NCI-H524 treated with DMSO at 0.1 percent for 48 hours (cell line): ENCODE results near the gene POU2F1.

Experiments
- DNase-seq: peaks from one replicate; lab custom pipeline; 2025; lab: John Stamatoyannopoulos, UW

The POU2F1 gene

GRCh38 chr1:167423684-167424619, 203.3 kb downstream of the POU2F1 start:
- DNase-seq = no peak

GRCh38 chr1:167425482-167425881, 204.8 kb downstream of the POU2F1 start:
- DNase-seq = no peak

GRCh38 chr1:167426716-167427115, 206.0 kb downstream of the POU2F1 start:
- no peak for DNase-seq

- DNase-seq = no peak
These were observed 207.2 kb downstream of the POU2F1 start for GRCh38 chr1:167427848-167428247.

GRCh38 chr1:167428395-167428794, 207.7 kb downstream of the POU2F1 start:
- DNase-seq = no peak

- DNase-seq = no peak
These were observed 208.9 kb downstream of the POU2F1 start for GRCh38 chr1:167429612-167430011.

- no peak for DNase-seq
These were observed 209.6 kb downstream of the POU2F1 start for GRCh38 chr1:167430134-167430848.

- no peak for DNase-seq
These were observed 210.2 kb downstream of the POU2F1 start for GRCh38 chr1:167430849-167431242.

- DNase-seq = no peak
These were observed 210.7 kb downstream of the POU2F1 start for GRCh38 chr1:167431261-167431908.

- no peak for DNase-seq
These were observed 211.4 kb downstream of the POU2F1 start for GRCh38 chr1:167431909-167432650.

- DNase-seq = no peak
These were observed 212.1 kb downstream of the POU2F1 start for GRCh38 chr1:167432780-167433179.

- DNase-seq = no peak
These were observed 213.2 kb downstream of the POU2F1 start for GRCh38 chr1:167433884-167434283.

GRCh38 chr1:167434306-167434705, 213.6 kb downstream of the POU2F1 start:
- DNase-seq = no peak

- DNase-seq = no peak
These were observed 214.8 kb downstream of the POU2F1 start for GRCh38 chr1:167435484-167435883.

GRCh38 chr1:167438171-167439138, 217.8 kb downstream of the POU2F1 start:
- no peak for DNase-seq

GRCh38 chr1:167439301-167439988, 218.8 kb downstream of the POU2F1 start:
- no peak for DNase-seq

GRCh38 chr1:167440345-167440744, 219.7 kb downstream of the POU2F1 start:
- DNase-seq = no peak

GRCh38 chr1:167440776-167441175, 220.1 kb downstream of the POU2F1 start:
- no peak for DNase-seq

- no peak for DNase-seq
These were observed 220.5 kb downstream of the POU2F1 start for GRCh38 chr1:167441222-167441621.
